ENCODE results near the gene RYR2. TPM values are rescaled to one million over a fixed set of nuclear protein-coding genes. Genes with fewer than 3 reads are reported as not detected.

RYR2 gene
- total RNA-seq, 1 experiment from 2014 or later: 0.90 TPM

GRCh38 chr1:237528545-237528944 is 486.6 kb downstream of the RYR2 start:
- Mint-ChIP-seq H3K9me3 (ENCODE audit: low read depth, unreplicated experiment) (peaks cover 2% of the 10 kb centered on the region), H3K27ac (ENCODE audit: unreplicated experiment) (no peak overlapping the region), H3K4me1 (ENCODE audit: low read depth, unreplicated experiment) (no peaks in the 10 kb centered on the region), H3K27me3 (ENCODE audit: unreplicated experiment) (no peaks in the 10 kb centered on the region), H3K36me3 (ENCODE audit: insufficient read depth, unreplicated experiment) (no peaks in the 10 kb centered on the region), H3K4me3 (ENCODE audit: low read depth, unreplicated experiment) (no peak overlapping the region)
- no peak for DNase-seq
- CTCF ChIA-PET: no interaction called here
- TF ChIP-seq CTCF (IDR thresholded peaks at IDR 0.05; ENCODE audit: unreplicated experiment): no peak
- BruUV-seq (replicated peaks): no TSS peak
- intact Hi-C loops (cut with micrococcal nuclease; ENCODE audit: unreplicated experiment): no loop called here

GRCh38 chr1:237539055-237539454 is 497.1 kb downstream of the RYR2 start:
- Mint-ChIP-seq H3K27ac (ENCODE audit: unreplicated experiment) (no peak overlapping the region), H3K4me3 (ENCODE audit: low read depth, unreplicated experiment) (no peak overlapping the region), H3K36me3 (ENCODE audit: insufficient read depth, unreplicated experiment) (no peaks in the 10 kb centered on the region), H3K27me3 (ENCODE audit: unreplicated experiment) (no peaks in the 10 kb centered on the region), H3K9me3 (ENCODE audit: low read depth, unreplicated experiment) (no peaks in the 10 kb centered on the region), H3K4me1 (ENCODE audit: low read depth, unreplicated experiment) (no peaks in the 10 kb centered on the region)
- no peak for DNase-seq
- CTCF ChIA-PET: interaction anchor here (0.6 kb wide), 1 partner anchor 785 kb away, joined by 4 read pairs; no protein-coding TSS in a partner anchor
- intact Hi-C loops (cut with micrococcal nuclease; ENCODE audit: unreplicated experiment): no loop called here
- TF ChIP-seq CTCF (IDR thresholded peaks at IDR 0.05; ENCODE audit: unreplicated experiment): no peak
- BruUV-seq (replicated peaks): no TSS peak

GRCh38 chr1:237542525-237543418 is 500.8 kb downstream of the RYR2 start:
- Mint-ChIP-seq H3K27ac (ENCODE audit: unreplicated experiment) (no peak overlapping the region), H3K36me3 (ENCODE audit: insufficient read depth, unreplicated experiment) (no peaks in the 10 kb centered on the region), H3K9me3 (ENCODE audit: low read depth, unreplicated experiment) (no peaks in the 10 kb centered on the region), H3K4me1 (ENCODE audit: low read depth, unreplicated experiment) (no peaks in the 10 kb centered on the region), H3K27me3 (ENCODE audit: unreplicated experiment) (no peaks in the 10 kb centered on the region), H3K4me3 (ENCODE audit: low read depth, unreplicated experiment) (no peak overlapping the region)
- CTCF ChIA-PET: interaction anchor here (1.1 kb wide), 1 partner anchor 19 kb away, joined by 3 read pairs; no protein-coding TSS in a partner anchor
- intact Hi-C loops (cut with micrococcal nuclease; ENCODE audit: unreplicated experiment): no loop called here
- no peak for DNase-seq
- TF ChIP-seq CTCF (IDR thresholded peaks at IDR 0.05; ENCODE audit: unreplicated experiment): no peak
- BruUV-seq (replicated peaks): no TSS peak

GRCh38 chr1:237553078-237553477 is 511.1 kb downstream of the RYR2 start:
- CTCF ChIA-PET: no interaction called here
- Mint-ChIP-seq H3K4me1 (ENCODE audit: low read depth, unreplicated experiment) (no peaks in the 10 kb centered on the region), H3K9me3 (ENCODE audit: low read depth, unreplicated experiment) (no peaks in the 10 kb centered on the region), H3K27me3 (ENCODE audit: unreplicated experiment) (no peaks in the 10 kb centered on the region), H3K27ac (ENCODE audit: unreplicated experiment) (no peak overlapping the region), H3K36me3 (ENCODE audit: insufficient read depth, unreplicated experiment) (no peaks in the 10 kb centered on the region), H3K4me3 (ENCODE audit: low read depth, unreplicated experiment) (no peak overlapping the region)
- intact Hi-C loops (cut with micrococcal nuclease; ENCODE audit: unreplicated experiment): no loop called here
- no peak for TF ChIP-seq CTCF (IDR thresholded peaks at IDR 0.05; ENCODE audit: unreplicated experiment)
- BruUV-seq (replicated peaks): no TSS peak
- no peak for DNase-seq

Data from Calu3 (cell line).